ENCODE measurements around the gene CACNA1C.
A peak's percentile ranks its signal among the peaks of the same experiment; 100 is the strongest.

The CACNA1C gene

GRCh38 chr12:2688381-2688931 is 635.7 kb downstream of the CACNA1C start:
- H3K4me1 ChIP-seq, result no peaks in the 10 kb centered on the region
- H3K36me3 ChIP-seq, result no peaks in the 10 kb centered on the region
- TF ChIP-seq CTCF (IDR thresholded peaks at IDR 0.05; ENCODE audit: low read depth, low read length), result no peak
- peaks cover 40% of the 10 kb centered on the region for H3K27me3 ChIP-seq
- no peak for DNase-seq
- no peak overlapping the region for H3K4me3 ChIP-seq (ENCODE audit: low read depth, low read length)
- no peaks in the 10 kb centered on the region; the same call in 1 of the 2 replicates for H3K9me3 ChIP-seq

DNA sequence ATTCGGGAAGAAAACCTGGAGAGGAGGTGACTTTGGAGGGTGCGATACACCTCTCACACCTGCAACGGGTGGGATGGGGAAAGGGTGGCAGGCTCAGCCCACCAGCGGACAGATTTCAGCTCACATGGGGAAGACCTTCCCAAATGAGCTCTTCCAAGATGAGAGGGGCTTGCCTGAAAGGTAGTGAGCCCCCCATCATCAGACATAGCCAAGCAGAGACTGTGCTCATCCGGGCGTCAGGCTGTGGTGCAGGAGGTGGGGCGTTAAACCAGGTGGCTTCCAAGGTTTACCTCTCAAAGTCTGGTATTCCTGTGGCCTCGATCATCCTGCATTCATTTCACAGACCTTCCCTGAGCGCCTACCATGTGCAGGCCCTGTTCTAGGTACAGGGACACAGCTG is 636.6 kb downstream of the CACNA1C start:
- Histone ChIP-seq H3K27me3 (peaks cover 48% of the 10 kb centered on the region), H3K9me3 (no peaks in the 10 kb centered on the region; the same call in 1 of the 2 replicates), H3K36me3 (no peaks in the 10 kb centered on the region), H3K4me1 (no peaks in the 10 kb centered on the region), H3K4me3 (ENCODE audit: low read depth, low read length) (no peak overlapping the region)
- DNase-seq, result no peak
- TF ChIP-seq CTCF (IDR thresholded peaks at IDR 0.05; ENCODE audit: low read depth, low read length), result no peak

GRCh38 chr12:2689879-2690278 is 637.1 kb downstream of the CACNA1C start:
- no peak overlapping the region for H3K4me3 ChIP-seq (ENCODE audit: low read depth, low read length)
- TF ChIP-seq CTCF (IDR thresholded peaks at IDR 0.05; ENCODE audit: low read depth, low read length), result no peak
- H3K9me3 ChIP-seq, result no peaks in the 10 kb centered on the region; the same call in 1 of the 2 replicates
- peaks cover 53% of the 10 kb centered on the region for H3K27me3 ChIP-seq
- no peaks in the 10 kb centered on the region for H3K4me1 ChIP-seq
- no peaks in the 10 kb centered on the region for H3K36me3 ChIP-seq
- no peak for DNase-seq

GRCh38 chr12:2690348-2691005 is 637.7 kb downstream of the CACNA1C start:
- H3K9me3 ChIP-seq, result no peaks in the 10 kb centered on the region; the same call in 1 of the 2 replicates
- no peak for DNase-seq
- no peak overlapping the region for H3K4me3 ChIP-seq (ENCODE audit: low read depth, low read length)
- TF ChIP-seq CTCF (IDR thresholded peaks at IDR 0.05; ENCODE audit: low read depth, low read length), result no peak
- H3K36me3 ChIP-seq, result no peaks in the 10 kb centered on the region
- H3K27me3 ChIP-seq, result peaks cover 53% of the 10 kb centered on the region
- H3K4me1 ChIP-seq, result no peaks in the 10 kb centered on the region

- H3K9me3 ChIP-seq, result no peaks in the 10 kb centered on the region; the same call in 1 of the 2 replicates
- H3K4me3 ChIP-seq (ENCODE audit: low read depth, low read length), result peak overlapping the region; percentile 31
- no peaks in the 10 kb centered on the region for H3K36me3 ChIP-seq
- DNase-seq, result no peak
- peaks cover 57% of the 10 kb centered on the region for H3K27me3 ChIP-seq
- TF ChIP-seq CTCF (IDR thresholded peaks at IDR 0.05; ENCODE audit: low read depth, low read length), result peak; percentile 18; the same call in 1 of the 2 replicates
- no peaks in the 10 kb centered on the region for H3K4me1 ChIP-seq
Measured at GRCh38 chr12:2691006-2691344, 638.2 kb downstream of the CACNA1C start.

GRCh38 chr12:2691345-2692071 is 638.7 kb downstream of the CACNA1C start:
- H3K9me3 ChIP-seq, result no peaks in the 10 kb centered on the region; the same call in 1 of the 2 replicates
- no peaks in the 10 kb centered on the region for H3K36me3 ChIP-seq
- H3K27me3 ChIP-seq, result peaks cover 57% of the 10 kb centered on the region
- no peak for DNase-seq
- H3K4me3 ChIP-seq (ENCODE audit: low read depth, low read length), result peak overlapping the region; percentile 31
- H3K4me1 ChIP-seq, result no peaks in the 10 kb centered on the region
- TF ChIP-seq CTCF (IDR thresholded peaks at IDR 0.05; ENCODE audit: low read depth, low read length), result no peak
